ENCODE measurements around the gene SEMA5A.

DNA sequence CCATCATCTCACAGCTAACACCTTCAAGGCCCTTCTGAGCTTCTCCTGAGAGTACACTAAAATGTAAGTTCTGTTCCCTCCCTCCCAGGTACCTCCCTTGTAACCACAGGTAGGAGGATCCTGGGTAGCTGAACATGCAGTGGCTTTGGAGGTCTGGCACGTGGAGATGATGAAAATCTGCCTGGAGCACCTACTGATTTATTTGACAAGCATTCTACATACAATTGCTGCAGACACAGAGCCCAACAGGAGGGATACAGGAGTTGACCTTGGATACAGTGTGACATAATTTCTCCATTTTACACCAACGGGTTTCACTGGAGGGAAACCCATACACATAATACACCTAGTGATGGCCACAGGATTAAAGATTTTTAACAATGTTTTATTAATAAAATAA, 478.7 kb downstream of the SEMA5A start:
- TF ChIP-seq CTCF (IDR thresholded peaks at IDR 0.05) (no peak), POLR2AphosphoS5 (IDR thresholded peaks at IDR 0.05) (no peak)

Measured in gastroesophageal sphincter (tissue), 3 donors.